HG03060 (cell line): ENCODE data around the gene BCLAF1.
"Not testable (repeated sequence)": the region's sequence is repeated elsewhere in the genome, so short reads cannot be mapped to it uniquely, and the experiment has no call there.

ENCODE experiments used
- ATAC-seq: cut with Tn5 transposase; IDR thresholded peaks from one replicate; pipeline ENCODE4 v1.9.1; 2021; ENCODE audit warnings: low read depth, moderate number of reproducible peaks; ENCODE audit not compliant: unreplicated experiment

The BCLAF1 gene

DNA sequence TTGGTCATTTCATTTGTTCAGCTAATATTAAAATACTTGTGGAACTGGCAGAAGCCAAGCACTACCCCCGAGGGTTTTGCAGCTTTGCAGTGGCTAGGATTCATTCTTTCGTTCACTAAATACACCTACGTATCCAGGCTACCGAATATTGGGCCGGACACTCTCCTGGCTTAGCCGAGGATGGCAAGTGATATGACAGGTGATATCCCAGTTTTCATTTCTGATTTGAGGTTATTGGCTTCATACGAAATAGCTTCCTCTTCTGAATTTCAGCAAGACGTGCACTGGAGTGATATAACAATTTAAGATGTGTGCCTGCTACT, 39.0 kb downstream of the BCLAF1 start:
- ATAC-seq, result peak; percentile 2

DNA sequence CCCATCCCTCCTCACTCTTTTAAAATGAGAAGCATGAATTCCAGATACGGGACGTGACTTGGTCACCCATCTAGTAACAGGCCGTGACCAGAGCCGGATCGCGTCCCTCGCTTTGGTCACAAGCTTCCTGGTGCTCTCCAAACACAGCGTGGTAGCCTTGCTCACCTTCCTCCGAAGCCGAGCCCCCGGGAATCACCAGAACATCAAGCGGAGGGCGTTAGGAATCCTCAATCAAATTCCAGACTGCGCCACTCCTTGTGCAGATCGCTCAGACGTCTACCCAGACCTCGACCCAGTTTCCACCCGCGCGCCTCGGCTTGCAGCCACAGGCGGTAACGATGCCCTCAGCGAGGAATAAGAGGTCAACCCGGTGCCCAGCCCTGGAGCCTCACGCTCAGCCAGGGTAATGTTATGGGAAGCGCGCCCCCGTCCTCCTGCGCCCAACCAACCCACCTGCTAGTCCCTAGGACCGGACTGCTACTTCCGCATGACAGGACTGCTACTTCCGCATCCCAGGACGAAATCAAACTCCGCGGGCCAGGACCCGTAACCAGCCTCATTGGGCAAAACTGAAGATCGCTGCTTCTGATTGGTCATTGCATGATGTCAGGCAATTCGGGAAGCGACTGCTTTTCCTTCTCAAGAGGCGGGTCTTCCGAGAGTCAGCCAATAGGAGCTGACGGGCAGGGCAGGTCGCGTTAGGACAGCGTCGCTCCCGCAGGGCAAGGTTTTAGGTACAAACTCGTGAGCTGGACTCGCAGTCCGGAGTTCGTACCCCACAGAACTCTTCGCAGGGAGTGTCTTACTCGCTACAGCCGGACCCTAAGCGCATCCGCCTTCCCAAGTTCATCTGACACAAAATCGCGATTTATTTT, 39.6 kb downstream of the BCLAF1 start, which contains the start of gene MTFR2:
Gene MTFR2 (minus strand): TSS at position 501 of the 875 bp plus-strand sequence. CDS start 1,212 bp downstream, outside the sequence.
- ATAC-seq, result peak; percentile 94

DNA sequence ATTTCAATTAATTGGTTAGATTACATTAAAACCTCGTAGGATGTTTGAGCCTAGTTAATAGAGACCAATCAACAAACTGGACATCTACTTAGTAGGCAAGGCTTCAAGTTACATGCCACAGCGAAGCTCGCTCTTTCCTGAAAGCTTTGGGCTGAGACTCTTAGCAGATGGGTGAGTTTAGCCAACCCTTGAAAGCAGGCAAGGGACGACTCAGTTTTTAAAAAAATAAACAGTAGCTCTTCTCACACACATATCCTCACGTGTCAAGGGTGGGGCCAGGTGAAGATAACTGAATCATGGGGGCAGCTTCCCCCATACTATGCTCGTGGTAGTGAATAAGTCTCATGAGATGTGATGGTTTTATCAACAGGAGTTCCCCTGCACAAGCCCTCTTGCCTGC, 40.3 kb downstream of the BCLAF1 start:
- no peak for ATAC-seq

DNA sequence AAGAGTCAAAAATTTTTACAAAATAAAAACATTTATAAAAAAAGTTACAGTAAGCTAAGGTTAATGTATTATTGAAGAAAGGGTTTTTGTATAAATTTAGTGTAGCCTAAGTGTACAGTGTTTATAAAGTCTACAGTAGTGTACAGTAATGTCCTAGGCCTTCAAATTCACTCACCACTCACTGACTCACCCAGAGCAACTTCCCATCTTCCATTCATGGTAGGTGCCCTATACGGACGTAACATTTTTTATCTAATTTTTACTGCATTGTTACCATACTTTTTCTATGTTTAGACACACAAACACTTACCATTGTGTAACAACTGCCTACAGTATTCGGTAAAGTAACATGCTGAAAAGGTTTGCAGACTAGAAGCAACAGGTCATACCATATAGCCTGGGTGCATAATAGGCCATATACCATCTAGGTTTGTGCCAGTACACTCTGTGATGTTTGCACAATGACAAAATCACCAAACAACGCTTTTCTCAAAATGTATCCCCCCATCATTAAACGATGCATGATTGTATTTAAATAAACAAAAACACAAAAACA, 45.5 kb downstream of the BCLAF1 start:
- ATAC-seq, result no peak

DNA sequence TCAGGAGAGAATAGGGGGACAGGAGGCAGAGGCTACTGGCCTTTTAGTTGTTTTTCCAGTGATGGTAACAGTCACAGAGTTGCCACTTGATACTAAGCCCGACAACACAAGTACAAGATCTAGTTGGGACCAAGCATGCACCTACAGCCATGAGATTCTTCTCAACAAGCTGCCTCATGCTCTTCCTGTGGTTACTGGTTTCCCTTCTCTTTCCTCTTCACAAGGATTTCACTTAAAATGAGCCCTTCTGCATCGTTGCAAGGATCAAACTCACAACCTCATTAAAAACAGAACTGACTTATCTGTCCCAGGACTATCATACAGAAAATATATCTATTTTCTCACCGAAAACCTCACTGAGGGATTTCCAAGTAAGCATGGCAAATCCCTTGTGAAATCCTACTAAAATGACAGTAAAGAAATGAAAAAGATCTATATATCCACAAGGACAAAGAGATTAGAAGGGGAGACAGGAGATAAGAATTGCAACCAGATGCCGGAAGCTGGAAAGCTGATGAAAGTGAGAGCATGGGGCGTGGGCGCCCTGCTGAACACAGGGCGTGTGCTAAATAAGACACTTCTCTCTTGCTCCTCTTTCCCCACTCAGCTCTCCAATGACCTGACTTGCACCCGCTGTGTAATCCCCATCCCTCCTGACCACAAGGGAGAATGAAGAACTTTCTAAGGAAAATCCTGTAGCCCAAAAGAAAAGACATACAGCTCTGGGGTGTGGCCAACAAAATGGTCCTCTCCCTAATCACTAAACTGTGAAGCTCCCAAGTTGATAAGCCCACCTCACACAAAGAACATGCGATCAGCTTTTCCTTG, 53.0 kb downstream of the BCLAF1 start:
- no peak for ATAC-seq

DNA sequence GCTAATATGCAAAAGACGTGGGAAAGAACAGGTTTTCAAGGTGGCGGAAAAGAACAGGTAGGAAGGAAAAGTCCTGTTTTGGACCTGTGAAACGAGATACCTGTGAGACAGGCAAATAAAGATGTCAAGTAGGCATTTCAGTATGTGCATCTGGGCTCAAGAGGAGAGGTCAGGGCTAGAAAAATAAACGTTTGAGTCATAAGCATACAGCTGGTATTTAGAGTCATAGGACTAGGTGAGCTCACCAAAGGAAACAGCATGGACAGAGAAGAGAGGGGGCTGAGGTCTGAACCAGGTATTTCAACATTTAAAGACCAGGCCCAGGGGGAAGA, 54.4 kb downstream of the BCLAF1 start:
- no peak for ATAC-seq

DNA sequence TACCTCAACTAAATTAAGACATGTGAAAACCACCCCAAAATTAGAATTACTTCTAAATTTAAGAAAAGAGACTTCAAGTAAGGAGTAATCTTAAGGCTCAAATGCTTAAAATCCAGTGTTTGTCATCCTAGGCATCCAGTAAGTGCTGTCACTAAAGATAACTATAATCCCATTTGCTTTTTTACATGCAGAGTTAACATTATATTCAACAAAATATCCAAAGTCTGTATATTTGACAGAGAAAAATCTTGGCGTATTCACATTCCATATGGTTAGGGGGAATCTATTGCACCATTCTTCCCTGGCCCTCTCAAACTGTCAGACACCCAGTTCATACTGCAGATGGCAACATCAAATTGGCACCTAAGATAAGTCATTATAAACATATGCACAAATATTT, 56.9 kb downstream of the BCLAF1 start:
- no peak for ATAC-seq

DNA sequence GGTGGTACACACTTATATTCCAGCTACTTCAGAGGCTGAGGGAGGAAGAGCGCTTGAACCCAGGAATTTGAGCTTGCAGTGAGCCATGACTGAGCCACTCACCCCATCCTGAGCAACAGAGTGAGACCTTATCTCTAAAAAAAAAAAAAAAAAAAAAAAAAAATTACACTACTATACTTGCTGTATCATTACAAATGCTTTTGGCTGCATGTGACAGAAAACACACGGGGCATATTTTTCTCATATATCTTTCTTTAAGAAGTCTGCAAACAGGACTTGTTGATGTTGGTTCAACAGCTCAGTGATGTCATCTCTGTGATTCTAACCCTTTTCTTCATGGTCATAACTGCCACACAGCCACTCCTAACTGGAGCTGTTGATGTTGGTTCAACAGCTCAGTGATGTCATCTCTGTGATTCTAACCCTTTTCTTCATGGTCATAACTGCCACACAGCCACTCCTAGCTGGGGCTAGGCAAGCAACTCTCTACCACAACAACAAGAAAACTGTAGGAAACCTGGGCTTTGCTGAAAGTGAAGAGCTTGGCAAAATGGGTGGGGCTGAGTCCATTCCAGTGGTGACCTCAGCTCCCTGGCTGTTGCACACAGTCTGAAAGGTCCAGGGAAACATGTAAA, 59.3 kb downstream of the BCLAF1 start:
- ATAC-seq, result no peak

DNA sequence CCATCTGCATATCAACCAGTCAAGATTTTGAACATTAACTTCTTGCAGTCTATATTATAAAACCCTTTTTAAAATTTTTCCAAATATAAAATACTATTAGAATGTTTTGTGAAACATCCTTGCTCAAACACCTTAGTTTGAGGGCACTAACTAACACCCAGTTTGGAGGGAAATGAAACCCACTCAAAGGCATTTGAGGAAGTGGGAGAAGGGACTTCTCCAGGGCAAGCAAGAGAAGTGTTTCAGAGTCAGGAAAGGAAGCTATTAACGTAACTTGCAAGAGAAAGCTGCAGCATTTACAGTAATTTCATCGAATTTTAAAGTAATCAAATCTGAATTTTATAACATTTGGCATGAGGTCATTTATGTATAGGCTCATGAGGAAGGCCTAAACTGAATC, 60.8 kb downstream of the BCLAF1 start:
- no peak for ATAC-seq

DNA sequence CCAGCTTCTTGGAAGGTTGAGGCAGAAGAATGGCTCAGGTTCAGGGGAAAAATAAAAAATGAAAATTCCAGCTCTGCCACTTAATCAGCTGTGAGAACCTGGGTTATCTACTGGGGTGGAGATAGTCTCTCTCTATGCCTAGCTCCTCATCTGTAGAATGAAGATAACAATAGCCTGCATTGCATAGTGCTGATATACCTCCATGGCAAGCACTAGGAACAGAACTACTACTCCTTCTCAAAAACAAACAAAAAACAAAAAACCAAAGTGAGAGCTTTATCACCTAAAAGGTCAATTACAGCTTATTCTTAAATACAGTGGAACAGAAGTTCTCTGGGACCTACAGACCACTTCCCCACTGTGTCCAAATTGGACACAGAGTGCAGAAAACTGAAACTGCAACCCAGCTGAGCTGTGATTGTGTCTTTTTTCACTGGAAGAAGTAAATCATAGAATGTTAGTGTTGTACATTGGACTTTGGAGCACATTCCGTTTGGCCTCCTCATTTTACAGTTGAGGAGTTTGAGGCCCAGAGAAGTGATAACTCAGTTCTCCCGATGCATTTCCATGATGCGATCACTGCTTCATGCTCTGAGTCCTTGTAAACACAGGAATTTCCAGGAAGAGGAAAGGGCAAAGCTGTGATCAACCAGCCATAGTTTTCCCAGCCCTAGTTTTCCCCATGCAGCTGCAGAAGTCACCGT, 62.8 kb downstream of the BCLAF1 start:
- ATAC-seq, result no peak

DNA sequence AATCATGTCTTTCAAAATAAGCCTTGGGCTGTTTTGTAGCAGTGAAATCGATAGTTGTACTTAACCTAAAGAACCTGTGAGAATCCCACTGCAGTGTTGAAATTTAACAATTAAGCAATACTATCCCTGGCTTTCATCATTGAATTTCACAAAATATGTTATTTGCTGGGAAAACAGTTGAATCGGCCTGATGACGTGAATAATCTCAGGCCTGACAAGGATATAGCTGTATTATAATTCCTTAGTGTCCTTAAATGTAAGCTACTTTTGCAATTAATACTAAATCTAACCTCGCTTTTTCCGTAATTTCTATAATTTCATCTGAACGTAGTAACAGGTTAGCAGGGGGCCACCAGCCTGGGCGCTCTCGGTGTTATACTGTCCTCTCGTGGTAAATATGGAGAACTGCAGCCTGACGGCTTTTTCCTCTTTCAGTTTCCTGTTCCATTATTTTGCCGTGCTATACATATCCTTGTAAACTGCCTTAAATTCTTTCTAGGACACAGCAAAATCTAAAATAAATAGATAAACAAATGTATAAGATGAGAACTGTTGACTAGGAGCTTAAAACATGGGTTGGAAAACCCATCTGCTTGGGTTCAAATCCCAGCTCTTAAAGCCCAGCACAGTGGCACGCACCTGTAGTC, 63.5 kb downstream of the BCLAF1 start:
- peak; percentile 75 for ATAC-seq

DNA sequence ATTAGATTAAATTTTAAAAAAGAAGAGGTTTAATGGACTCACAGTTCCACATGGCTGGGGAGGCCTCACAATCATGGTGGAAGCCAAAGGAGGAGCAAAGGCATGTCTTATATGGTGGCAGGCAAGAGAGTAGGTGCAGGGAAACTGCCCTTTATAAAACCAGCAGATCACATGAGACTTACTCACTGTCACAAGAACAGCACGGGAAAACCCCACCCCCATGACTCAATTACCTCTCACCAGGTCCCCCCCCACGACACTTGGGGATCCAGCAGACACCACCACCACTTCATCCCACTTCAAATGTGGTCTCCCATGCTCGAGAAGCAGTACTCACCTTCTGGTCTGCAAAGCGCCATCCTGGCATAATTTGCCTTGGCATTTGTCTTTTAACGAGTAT, 64.2 kb downstream of the BCLAF1 start:
- no peak for ATAC-seq

DNA sequence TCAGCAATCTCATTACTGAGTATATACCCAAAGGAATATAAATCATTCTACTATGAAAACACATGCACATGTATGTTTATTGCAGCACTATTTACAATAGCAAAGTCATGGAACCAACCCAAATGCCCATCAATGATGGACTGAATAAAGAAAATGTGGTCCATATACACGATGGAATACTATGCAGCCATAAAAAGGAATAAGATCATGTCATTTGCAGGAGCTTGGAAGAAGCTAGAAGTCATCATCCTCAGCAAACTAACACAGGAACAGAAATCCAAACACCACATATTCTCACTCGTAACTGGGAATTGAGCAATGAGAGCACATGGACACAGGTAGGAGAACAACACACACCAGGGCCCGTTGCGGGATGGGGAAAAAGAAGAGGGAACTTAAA, 64.7 kb downstream of the BCLAF1 start:
- not testable (repeated sequence) for ATAC-seq

DNA sequence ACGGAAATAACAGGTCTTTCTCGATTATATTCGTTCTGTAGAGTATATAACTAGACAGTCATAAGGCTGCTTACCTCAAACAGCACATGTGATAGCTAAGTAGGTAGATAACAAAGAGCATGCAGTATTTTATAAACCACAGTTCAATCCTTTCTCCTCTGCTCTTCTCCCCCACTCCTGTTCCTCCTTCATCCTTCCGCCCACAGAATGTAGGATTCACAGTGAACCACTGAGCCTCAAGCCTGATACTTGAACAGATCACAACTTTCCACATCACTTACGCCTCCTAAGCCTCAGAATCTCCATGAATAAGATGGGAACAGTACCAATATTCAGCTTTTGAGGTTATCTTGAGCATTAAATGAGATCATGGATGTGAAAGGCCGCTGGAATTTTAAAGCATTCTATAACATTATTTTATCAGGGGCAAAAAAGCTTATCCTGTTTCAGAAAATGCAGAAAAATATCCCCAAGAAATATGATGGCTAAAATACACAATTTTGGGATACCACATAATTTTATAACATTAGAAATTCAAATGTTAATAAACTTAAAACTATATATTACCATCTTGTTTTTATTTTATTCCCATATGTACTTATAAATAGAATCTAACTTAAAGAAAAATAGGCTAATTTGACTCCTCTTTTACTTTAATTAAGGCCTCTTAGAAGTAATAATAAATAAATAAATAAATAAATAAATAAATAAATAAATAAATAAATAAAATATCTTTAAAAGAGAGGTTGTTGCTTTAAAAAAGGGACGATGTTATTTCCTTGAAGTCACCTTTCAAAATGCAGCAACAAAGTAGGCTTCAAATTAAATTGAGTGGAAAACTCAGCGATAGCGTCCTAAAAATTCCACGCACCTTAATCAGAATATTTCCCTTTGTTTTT, 72.9 kb downstream of the BCLAF1 start:
- ATAC-seq, result no peak

DNA sequence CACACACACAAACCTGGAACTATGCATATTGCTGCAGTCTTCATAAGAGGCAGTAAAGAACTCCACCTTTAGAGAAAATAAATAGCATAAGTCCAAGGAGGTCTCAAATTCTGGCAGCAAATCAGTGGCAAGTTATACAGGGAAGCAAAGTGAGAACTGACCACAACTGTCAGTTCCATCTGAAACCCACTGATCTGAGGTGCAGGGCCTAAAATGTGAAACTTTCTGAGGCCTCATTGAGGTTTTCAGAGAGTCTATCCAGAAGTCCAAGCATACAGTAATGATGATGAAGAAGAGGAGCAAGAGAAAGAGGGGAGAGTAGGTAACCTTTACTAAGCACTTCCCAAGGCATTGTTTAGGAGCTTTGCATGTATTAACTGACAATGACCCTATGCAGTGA, 75.8 kb downstream of the BCLAF1 start:
- ATAC-seq, result no peak

DNA sequence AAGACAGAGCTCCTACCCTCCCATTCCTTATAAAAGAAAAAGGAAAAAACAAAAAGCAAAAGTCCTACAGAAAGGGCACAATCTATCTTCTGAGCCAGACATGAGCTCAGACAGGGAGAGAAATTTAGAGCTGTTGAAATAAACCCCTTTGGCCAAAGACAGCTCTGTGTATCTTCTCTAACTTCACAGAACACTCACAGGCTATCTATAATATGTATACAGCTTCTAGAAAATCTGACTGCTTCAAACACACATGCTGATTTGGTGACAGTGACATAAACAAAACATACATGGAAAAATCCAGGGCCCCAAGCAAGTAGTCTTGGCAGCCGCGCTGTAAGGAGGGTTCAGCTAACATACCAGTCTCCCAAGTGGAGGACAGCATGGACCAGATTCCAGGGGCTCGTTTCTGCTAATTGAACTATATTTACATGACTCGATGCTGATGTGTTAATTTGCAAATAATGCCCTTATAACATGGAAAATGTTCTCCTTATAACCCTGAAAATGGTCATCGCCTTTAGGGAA, 76.6 kb downstream of the BCLAF1 start:
- ATAC-seq, result no peak

DNA sequence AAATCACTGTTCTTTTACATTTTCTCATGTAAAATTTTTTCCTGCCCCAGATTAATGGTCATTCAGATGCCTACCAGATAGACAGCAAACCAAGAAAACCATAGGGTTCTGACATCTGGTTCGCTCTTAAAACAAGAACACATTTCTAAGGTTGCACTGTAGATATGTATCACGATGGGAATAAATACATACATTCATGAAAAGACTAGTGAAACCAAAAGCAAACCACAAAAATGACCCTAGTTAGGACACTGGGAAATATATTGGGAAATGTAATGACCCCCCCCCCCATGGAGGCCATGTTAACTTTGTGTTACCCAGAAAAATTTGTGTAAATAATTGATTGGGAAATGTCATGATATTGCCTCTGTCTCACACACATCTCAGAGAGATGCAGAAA, 77.0 kb downstream of the BCLAF1 start:
- ATAC-seq, result no peak

DNA sequence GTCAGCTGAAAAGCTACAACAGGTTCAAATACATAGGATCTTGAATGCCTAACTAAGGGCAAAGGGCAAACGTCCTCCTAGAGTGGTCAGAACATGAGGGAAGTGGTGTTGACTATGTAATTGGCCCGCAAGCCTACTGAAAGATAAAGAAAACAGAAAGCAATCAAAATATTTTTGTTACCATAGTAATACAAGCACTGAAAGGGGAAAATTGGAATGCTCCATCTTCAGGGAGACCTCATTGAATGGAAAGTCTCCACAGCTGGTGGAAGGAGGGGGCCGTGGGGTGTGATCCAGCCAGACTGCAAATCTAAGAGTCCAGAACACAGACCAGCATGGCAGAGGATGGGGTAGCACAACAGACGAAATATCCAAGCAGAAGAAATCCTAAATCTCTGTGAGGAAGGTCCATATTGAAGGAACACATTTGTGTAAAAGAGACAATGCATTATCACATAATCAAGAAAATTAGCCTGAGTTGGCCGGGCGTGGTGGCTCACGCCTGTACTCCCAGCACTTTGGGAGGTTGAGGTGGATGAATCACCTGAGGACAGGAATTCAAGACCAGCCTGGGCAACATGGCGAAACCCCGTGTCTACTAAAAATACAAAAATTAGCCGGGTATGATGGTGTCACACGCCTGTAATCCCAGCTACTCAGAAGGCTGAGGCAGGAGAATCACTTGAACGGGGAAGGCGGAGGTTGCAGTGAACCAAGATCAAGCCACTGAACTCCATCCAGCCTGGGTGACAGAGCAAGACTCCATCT, 79.1 kb downstream of the BCLAF1 start:
- ATAC-seq, result no peak
